NCI-H226 (cell line): ENCODE measurements around the gene FAM120A.

ENCODE experiments used
- DNase-seq: peaks from one replicate; pipeline ENCODE4 v3.0.0-alpha.2; 2015

FAM120A gene

DNA sequence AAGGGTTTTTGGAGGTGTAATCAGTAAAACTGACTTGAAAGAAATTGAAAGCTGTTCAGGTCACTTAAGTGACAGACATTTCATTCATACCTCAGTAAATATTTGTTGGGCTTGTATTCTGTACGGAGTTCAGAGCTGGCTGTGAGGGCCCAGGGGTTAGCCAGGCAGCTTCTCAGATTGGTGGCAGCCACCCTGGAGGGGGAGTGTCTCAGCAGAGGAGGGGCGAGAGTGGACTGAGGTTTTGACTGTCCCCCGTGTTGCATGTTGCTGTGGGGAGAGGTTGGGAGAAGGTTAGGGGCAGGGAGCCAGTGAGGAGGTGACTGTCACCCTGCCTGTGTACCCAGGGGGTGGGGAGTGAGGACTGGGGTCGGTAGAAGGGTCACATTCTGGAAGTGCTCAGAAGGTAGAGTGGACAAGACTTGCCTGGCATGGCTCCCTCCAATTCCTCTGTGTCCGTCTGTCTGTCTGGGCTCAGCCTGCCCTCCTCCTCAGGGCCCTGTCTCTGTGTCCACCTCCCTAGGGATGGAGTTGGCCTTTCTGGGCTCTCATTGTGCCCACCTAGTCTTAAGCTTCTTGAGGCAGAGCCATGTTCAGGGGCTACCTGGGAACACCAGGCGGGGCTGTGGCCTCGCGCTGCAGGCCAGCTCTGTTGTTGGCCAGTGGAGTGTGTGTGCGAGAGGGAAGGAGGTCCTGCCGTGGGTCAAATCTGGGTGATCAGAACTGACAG, 129.3 kb downstream of the FAM120A start:
- DNase-seq = no peak

GRCh38 chr9:93582115-93582514, 130.6 kb downstream of the FAM120A start:
- DNase-seq = no peak

DNA sequence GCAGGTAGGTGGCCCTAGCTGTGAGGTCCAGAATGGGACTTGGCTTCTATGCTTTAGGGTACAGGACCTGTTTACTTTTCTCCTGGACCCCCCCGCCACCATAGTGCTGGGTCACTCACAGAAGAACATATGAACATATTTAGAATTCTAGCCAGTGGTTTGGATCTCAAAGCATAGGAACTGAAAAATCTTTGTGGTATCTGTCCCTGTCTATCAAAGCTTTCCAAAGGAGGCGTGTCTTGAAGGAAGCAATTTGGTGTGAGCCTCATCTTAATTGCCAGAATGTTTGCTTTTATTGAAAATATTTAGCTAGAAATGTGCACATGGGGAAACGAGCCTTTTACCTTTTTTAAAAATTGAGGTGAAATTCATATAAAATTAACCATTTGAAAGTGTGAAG, 131.1 kb downstream of the FAM120A start:
- no peak for DNase-seq

DNA sequence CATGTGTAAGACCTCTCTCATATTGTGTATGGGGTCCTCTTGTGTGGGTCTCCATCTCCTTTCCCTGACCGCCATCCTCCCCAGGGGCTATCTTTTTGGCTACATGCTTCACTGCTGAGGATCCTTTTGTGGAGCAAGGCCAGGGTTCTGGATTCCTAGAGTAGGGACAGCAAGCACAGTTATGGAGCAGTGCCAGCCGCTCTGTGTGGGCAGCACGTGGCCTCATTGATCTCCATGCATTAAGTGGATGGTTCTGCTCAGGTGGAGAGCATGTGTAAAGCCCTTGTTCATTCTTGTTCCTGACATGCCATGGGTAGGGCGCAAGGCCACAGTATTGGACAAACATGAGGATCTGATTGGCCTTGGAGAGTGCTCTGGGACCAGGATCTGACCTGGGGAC, 133.8 kb downstream of the FAM120A start:
- no peak for DNase-seq

DNA sequence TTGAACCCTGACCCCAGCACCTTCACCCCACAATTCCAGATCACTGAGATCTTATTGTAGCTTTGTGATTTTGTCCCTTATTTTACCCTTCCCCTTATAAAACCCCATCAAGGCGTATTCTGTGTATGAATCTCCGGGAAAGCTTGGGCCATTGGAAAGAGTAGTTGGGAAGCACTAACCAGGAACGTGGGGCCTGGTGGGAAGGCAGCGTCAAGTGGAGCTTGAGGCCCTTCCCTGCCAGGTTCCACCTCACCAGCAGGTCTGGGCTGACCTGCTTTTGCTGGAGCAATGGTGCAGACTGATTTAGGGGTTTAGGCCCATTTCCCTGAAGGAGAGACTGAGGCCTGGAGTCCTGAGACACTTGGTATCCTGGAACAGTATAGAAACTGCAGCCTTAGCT, 134.2 kb downstream of the FAM120A start:
- no peak for DNase-seq

DNA sequence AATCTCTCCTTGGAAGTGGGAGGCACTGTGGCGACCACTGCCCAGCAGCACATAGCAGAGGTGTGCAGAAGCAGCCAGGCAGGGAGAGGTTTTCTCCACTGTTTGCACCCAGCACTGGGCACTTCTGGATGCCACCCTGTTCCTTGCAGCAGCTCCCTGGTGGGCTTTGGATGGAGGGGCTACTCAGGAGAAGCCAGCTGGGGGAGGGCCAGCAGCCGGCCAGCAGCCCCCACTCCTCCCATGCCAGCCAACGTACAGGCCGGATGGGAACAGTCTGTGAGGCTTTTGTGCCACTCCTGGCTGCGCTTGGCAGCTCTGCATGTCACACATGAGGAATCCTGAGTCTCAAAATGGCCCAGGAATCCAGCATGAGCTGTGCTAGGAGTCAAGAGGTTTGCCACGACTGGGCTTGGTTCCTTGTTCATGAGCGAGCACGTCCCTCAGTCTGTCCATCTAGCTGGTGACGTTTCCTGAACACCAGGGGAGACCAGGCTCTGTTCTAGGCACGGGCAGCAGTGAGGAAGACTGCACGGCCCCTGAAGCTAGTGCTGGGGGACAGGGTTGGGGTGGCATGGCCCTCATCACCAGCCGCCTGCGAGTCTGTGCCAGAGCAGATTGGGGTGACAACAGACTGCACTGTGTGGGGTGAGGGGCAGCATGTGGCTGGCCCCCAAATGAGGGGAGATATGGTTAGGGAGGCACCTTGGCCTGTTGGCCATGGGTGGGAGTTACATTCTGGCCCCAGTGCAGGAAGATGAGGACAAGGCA, 135.0 kb downstream of the FAM120A start:
- DNase-seq = no peak

- DNase-seq = no peak
Observed at GRCh38 chr9:93587284-93587650, 135.8 kb downstream of the FAM120A start.

DNA sequence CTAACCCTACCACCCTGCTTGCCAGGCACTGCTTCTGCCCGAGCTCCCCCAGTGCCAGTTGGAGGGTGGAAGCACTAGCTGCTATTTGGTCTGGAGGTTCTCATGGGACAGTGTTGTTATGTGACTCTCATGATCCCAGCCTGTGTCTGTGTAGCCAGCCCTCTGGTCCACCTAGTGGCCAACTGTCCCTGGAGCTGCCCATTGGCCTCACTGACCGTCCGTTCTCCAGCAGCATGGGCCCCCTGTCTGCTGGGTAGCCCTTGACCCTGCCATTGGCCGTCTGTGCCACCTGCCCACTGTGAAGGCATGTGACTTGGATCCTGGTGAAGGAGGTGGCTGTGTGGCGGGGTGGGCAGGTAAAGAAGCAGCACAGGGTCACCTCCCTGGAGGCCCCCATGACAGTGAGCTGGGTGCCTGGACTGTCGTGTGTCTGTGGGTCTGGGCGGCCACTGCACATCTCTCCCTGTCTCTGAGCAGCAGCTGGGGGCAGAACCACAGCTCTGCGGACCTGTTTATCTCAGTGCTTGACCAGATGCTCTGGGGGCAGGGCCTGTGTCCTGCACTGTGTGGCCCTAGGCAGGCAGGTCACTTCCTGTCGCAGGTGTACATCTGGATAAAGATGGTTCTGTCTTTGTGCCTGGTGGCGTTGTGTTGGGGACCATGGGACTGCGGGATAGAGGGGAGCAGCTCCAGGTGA, 136.3 kb downstream of the FAM120A start:
- no peak for DNase-seq

DNA sequence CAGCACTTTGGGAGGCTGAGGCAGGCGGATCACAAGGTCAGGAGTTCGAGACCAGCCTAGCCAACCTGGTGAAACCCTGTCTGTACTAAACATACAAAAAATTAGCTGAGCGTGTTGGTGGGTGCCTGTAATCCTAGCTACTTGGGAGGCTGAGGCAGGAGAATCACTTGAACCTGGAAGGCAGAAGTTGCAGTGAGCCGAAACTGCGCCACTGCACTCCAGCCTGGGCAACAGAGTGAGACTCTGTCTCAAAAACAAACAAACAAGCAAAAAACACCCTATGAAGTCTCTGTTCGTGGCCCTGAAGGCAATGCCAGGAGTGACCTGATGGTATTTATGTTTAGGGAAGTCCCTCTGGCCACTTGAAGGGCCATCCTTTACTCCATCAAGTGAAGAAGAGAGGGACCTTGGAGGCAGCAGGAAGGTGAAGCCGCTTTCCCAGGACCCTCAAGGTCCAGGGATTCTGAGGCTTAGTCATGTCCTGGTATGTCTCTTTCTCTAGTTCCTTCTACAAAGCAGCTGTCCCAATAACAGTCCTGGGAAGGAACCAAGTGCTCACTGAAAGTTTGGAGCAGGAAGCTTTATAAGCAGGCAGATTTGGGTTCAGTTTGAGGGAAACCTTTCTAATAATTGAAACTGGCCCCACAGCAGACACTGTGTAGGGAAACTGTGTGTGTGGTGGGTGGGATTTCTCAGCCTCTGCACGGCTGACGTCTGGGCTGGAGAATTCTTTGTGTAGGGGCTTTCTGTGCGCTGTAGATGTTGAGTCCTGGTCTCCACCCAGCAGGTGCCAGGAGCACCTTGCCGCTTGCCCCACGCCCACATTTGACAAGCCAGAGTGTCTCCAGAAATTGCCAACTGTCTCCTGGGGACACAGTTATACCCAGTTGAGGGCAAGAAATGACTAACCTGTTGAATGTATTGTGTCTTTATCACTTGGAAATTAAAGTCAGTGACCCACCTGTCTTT, 137.4 kb downstream of the FAM120A start:
- DNase-seq = no peak

GRCh38 chr9:93589688-93590087, 138.2 kb downstream of the FAM120A start:
- DNase-seq = no peak

- no peak for DNase-seq
Observed at GRCh38 chr9:93590609-93591234, 139.2 kb downstream of the FAM120A start.

- no peak for DNase-seq
Observed at GRCh38 chr9:93591301-93592007, 140.0 kb downstream of the FAM120A start.

GRCh38 chr9:93592008-93592642, 140.6 kb downstream of the FAM120A start:
- no peak for DNase-seq

- no peak for DNase-seq
Observed at GRCh38 chr9:93592643-93593021, 141.1 kb downstream of the FAM120A start.

- no peak for DNase-seq
Observed at GRCh38 chr9:93593144-93593658, 141.7 kb downstream of the FAM120A start.

DNA sequence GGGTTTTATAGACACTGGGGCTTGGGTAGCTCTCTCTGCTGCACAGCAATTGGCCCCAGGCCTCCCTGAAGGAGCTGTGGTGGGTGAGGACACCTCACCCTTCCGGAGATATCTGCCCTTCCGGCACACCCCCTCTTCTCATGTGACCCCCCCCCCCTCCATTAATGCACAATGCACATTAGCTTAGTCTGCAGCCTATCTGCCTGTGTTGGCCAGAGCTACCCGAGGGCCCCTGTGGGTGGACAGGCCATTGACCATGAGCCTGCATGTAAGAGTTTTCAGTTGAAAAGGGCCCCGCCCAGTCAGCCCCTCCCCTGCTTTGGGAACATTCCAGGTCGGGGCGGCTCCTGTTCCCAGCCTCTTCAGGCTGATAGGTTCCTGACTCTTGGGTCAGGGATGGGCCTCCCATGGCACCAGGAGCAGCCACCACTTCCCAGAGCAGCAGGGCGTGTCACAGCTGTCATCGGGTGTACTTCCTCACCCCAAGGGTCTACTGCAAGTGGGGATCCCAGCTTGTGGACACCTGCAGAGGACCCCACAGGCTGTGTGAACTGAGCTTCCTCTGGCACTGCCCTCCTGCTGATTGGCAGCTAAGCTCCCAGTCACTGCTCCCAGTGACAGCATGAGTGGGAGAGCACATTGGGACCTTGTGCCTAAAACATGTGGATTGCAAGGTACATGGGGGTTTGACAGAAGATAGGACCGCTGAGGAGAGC, 142.7 kb downstream of the FAM120A start:
- no peak for DNase-seq

GRCh38 chr9:93595461-93595860, 144.0 kb downstream of the FAM120A start:
- no peak for DNase-seq

- DNase-seq = no peak
Observed at GRCh38 chr9:93595861-93596365, 144.4 kb downstream of the FAM120A start.

GRCh38 chr9:93596399-93596798, 144.9 kb downstream of the FAM120A start:
- DNase-seq = no peak

DNA sequence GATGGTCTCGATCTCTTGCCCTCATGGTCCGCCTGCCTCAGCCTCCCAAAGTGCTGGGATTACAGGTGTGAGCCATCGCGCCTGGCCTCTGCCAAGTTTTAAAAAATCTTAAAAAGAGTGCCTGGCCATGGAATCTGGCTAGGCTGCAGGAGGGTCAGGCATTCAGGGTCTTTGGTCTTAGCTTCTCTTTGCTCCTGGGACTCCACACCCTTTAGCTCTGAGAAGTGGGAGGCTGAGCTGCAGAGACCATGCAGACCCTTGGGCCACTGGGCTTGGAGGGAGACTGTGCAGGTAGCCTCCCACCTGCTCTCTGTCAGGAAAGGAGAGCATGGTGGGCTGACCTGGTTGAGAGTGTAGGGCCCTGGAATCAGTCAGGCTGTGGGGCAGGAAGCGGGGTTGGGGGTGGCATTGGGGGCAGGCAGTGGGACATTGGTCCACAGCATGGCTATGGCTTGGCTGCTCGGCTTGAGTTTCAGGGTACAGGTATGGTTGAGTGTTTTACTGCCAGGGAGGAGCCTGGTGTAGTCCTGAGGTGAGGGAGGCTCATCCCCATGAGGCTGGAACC, 145.7 kb downstream of the FAM120A start:
- DNase-seq = no peak
